HepG2 (cell line): ENCODE measurements around the gene TMEM165.
"Not testable (repeated sequence)": the region's sequence is repeated elsewhere in the genome, so short reads cannot be mapped to it uniquely, and the experiment has no call there.

Source experiments
- ATAD3A ChIP-seq: sonication (generic); formaldehyde crosslinking; IDR thresholded peaks from 2 replicates; pipeline ENCODE4 v1.4.0; 2020; ENCODE audit warnings: missing genetic modification reagents
- MTA3 ChIP-seq: sonication (generic); formaldehyde crosslinking; IDR thresholded peaks from 2 replicates; pipeline ENCODE4 v1.4.0; 2020; ENCODE audit warnings: missing genetic modification reagents
- TF ChIP-seq, protein P1 (sequence below): sonication (generic); formaldehyde crosslinking; IDR thresholded peaks from 2 replicates; pipeline ENCODE4 v1.5.0; 2020; ENCODE audit warnings: mild to moderate bottlenecking, missing genetic modification reagents, moderate library complexity

DNA sequence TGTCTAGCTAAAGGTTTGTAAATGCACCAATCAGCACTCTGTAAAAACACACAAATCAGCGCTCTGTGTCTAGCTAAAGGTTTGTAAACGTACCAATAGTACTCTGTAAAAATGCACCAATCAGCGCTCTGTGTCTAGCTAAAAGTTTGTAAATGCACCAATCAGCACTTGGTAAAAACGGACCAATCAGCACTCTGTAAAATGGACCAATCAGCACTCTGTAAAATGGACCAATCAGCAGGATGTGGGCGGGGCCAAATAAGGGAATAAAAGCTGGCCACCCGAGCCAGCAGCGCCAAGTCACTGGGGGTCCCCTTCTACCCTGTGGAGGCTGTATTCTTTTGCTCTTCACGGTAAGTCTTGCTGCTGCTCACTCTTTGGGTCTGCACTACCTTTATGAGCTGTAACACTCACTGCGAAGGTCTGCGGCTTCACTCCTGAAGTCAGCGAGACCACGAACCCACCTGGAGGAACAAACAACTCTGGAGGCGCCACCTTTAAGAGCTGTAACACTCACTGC lies 42.5 kb upstream of the TMEM165 start:
- TF ChIP-seq, protein P1, sequence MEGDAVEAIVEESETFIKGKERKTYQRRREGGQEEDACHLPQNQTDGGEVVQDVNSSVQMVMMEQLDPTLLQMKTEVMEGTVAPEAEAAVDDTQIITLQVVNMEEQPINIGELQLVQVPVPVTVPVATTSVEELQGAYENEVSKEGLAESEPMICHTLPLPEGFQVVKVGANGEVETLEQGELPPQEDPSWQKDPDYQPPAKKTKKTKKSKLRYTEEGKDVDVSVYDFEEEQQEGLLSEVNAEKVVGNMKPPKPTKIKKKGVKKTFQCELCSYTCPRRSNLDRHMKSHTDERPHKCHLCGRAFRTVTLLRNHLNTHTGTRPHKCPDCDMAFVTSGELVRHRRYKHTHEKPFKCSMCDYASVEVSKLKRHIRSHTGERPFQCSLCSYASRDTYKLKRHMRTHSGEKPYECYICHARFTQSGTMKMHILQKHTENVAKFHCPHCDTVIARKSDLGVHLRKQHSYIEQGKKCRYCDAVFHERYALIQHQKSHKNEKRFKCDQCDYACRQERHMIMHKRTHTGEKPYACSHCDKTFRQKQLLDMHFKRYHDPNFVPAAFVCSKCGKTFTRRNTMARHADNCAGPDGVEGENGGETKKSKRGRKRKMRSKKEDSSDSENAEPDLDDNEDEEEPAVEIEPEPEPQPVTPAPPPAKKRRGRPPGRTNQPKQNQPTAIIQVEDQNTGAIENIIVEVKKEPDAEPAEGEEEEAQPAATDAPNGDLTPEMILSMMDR (CRISPR knock-in tag): not testable (repeated sequence)
- TF ChIP-seq MTA3 (CRISPR knock-in tag); ATAD3A: not testable (repeated sequence)
